IMR-90 (cell line): ENCODE measurements around the gene FAM193A.

ENCODE experiments used
- FOS ChIP-seq: fragments of 150-350 bp; IDR thresholded peaks from 2 replicates; pipeline ENCODE4 v1.6.1; 2016; ENCODE audit warnings: low read depth, low read length
- NFE2L2 ChIP-seq: fragments of 150-350 bp; IDR thresholded peaks from 2 replicates; pipeline ENCODE4 v1.6.1; 2016; ENCODE audit warnings: low read depth, mild to moderate bottlenecking, low read length
- POLR2A ChIP-seq: IDR thresholded peaks from 2 replicates; pipeline ENCODE4 v1.6.1; 2012; ENCODE audit warnings: mild to moderate bottlenecking, low read depth, low read length
- RFX5 ChIP-seq: IDR thresholded peaks from 2 replicates; pipeline ENCODE4 v1.8.0; 2012; ENCODE audit warnings: low read depth, mild to moderate bottlenecking, low read length, moderate library complexity
- TF ChIP-seq, protein P1 (sequence below): conservative IDR thresholded peaks from 2 replicates; pipeline ENCODE4 v1.5.1; 2012; ENCODE audit warnings: mild to moderate bottlenecking, low read depth, low read length, improper control_type of control experiment

DNA sequence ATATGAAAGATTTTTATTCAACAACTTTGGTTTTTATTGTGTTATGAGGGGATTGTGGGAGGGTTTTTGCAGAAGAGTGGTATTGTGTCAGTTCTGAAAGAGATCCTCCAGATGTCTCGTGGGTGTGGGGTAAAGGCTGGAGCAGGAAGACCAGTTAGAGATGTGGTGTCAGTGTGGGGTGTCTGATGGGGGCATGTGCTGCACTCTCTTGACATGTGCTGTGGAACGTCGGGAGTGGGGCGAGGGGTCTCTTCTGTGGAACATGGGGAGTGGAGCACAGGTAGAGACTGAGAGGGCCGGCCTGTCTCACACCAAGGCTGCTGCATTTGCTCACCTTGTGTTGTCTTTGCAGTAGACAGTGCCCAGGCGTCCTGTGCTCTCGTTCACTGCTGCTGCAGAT is 37.6 kb downstream of the FAM193A start:
- TF ChIP-seq, protein P1, sequence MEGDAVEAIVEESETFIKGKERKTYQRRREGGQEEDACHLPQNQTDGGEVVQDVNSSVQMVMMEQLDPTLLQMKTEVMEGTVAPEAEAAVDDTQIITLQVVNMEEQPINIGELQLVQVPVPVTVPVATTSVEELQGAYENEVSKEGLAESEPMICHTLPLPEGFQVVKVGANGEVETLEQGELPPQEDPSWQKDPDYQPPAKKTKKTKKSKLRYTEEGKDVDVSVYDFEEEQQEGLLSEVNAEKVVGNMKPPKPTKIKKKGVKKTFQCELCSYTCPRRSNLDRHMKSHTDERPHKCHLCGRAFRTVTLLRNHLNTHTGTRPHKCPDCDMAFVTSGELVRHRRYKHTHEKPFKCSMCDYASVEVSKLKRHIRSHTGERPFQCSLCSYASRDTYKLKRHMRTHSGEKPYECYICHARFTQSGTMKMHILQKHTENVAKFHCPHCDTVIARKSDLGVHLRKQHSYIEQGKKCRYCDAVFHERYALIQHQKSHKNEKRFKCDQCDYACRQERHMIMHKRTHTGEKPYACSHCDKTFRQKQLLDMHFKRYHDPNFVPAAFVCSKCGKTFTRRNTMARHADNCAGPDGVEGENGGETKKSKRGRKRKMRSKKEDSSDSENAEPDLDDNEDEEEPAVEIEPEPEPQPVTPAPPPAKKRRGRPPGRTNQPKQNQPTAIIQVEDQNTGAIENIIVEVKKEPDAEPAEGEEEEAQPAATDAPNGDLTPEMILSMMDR = no peak
- TF ChIP-seq POLR2A = no peak
- no peak for TF ChIP-seq RFX5
- TF ChIP-seq FOS = no peak
- TF ChIP-seq NFE2L2 = no peak
